DMS153 (cell line): ENCODE data around the gene CENATAC.
"Not testable (repeated sequence)": the region's sequence is repeated elsewhere in the genome, so short reads cannot be mapped to it uniquely, and the experiment has no call there.

Source experiments
- DNase-seq: peaks from one replicate; lab custom pipeline; 2025; lab: John Stamatoyannopoulos, UW

Gene CENATAC, protein sequence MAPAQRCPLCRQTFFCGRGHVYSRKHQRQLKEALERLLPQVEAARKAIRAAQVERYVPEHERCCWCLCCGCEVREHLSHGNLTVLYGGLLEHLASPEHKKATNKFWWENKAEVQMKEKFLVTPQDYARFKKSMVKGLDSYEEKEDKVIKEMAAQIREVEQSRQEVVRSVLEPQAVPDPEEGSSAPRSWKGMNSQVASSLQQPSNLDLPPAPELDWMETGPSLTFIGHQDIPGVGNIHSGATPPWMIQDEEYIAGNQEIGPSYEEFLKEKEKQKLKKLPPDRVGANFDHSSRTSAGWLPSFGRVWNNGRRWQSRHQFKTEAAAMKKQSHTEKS

GRCh38 chr11:118997627-118998387 is at the start of gene CENATAC:
Gene CENATAC (plus strand): TSS chr11:118998138. CDS start chr11:118998198, 60 bp downstream.
- peak; percentile 83 for DNase-seq

GRCh38 chr11:118953265-118953664 is 44.7 kb upstream of the CENATAC start:
- DNase-seq = peak; percentile 40

GRCh38 chr11:118953976-118954375 is 44.0 kb upstream of the CENATAC start:
- not testable (repeated sequence) for DNase-seq

DNA sequence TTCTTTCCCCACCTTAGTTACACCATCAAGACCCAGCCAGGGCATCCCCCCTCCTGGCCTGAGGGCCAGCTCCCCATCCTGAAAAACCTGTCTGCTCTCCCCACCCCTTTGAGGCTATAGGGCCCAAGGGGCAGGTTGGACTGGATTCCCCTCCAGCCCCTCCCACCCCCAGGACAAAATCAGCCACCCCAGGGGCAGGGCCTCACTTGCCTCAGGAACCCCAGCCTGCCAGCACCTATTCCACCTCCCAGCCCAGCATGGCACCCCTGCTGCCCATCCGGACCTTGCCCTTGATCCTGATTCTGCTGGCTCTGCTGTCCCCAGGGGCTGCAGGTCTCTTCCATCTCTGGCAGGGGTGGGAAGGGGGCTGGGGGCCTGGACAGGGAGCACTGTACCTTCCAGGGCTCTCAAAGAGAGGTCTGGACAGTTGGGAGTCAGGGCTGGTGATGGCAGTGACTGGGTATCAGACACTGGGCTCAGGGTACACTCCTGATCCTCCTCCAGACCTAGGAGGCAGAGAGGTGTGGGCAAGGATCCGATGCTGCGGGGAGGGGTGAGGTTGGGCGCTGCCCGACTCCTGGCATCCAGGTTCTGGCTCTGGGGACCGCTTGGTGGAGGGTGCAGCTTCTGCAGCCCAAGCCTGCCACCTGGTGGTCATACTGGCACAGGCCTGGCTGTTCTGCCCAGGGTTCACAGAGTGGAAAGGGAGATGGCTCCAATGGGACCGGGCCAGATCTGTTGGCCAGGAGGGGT is 41.7 kb upstream of the CENATAC start, which contains the start of gene UPK2:
Gene UPK2 (plus strand): TSS at position 205 of the 753 bp plus-strand sequence. CDS start 53 bp downstream, at position 258.
- peak; percentile 34 for DNase-seq

DNA sequence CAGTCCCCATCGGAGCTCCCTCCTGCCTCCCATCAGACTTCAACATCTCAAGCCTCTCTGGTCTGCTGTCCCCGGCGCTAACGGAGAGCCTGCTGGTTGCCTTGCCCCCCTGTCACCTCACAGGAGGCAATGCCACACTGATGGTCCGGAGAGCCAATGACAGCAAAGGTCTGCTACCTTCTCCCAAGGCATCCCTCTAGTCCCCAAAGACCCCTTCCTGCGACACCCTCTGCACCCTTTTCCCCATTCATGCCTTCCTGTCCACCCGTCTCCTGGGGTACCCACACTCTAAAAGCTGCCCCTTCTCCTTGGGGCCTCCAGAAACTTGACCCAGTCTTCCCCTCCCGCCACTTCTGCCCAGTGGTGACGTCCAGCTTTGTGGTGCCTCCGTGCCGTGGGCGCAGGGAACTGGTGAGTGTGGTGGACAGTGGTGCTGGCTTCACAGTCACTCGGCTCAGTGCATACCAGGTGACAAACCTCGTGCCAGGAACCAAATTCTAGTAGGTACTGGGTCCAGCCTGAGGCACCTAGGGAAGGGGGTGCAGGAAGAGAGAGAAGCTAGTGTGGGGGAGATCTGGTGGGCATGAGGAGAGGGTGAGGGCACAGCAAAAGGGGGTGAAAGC is 41.0 kb upstream of the CENATAC start:
- DNase-seq = no peak

- DNase-seq = no peak
Observed at GRCh38 chr11:118957549-118957948, 40.4 kb upstream of the CENATAC start.

DNA sequence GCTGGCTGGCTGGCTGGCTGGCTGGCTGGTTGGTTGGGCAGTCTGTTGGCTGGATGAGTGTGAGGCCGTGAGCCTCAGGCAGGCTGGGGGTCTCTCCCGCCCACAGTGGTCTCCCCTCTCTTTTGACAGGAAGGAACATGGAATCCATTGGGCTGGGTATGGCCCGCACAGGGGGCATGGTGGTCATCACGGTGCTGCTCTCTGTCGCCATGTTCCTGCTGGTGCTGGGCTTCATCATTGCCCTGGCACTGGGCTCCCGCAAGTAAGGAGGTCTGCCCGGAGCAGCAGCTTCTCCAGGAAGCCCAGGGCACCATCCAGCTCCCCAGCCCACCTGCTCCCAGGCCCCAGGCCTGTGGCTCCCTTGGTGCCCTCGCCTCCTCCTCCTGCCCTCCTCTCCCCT is 40.0 kb upstream of the CENATAC start:
- DNase-seq = no peak

DNA sequence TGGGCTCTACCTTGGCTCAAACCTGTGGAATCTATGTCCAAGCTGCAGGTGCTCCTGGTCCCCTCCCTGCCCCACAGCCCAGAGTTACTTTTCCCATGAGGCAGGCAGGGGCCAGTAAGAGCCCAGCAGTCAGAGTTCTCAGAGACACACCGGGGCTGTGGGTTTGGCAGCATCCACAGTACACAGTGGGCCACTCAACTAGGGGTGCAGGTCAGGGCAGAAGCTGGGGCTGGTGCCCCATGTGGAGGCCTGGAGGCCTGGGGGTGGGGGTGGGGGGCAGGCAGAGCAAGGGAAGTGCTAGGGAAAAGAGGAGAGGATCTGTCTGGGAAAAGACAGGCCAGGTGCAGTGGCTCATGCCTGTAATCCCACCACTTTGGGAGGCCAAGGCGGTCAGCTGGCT is 39.4 kb upstream of the CENATAC start:
- DNase-seq = no peak

DNA sequence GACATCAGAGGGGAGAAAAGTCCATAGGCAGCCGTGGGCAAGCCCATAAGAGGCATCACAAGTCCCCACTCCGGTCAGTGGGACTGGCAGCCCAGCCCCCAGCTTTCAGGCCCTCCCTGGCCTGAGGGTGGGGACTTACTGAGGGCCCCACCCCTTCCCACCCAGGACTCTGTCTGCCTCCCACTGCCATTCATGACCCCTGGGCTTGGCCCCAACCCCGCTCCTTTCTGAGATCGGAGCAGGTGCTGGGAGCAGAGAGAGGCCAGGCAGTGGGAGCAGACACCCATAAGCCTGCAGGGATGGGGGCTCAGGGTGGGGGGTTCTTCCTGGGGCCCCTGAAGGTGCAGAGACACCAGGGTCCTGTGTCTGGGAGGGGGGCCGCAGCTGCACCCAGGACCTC is 36.7 kb upstream of the CENATAC start:
- no peak for DNase-seq

DNA sequence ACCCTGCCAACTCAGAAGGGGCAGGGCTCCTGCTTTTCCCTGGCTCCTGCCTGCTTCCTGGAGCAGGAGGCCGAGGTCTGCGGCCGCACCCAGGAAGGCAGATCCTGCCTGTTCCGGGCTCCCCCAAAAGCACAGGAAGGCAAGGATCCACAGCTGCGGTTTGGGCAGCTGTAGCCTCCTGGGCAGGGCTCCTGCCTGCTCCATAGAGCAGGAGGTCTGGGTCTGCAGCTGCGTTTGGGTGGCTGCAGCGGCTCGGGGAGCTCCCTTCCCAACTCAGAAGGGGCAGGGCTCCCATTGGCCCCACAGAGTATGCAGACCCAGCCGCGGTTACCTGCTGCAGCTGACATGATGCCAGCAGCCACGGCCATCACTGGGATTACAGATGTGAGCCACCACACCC is 36.3 kb upstream of the CENATAC start:
- no peak for DNase-seq

GRCh38 chr11:118969508-118969907 is 28.4 kb upstream of the CENATAC start:
- not testable (repeated sequence) for DNase-seq

GRCh38 chr11:118971646-118972045 is 26.3 kb upstream of the CENATAC start, which contains the start of gene FOXR1:
Gene FOXR1 (plus strand): TSS chr11:118971761. CDS start chr11:118971932, 171 bp downstream.
- DNase-seq = no peak

DNA sequence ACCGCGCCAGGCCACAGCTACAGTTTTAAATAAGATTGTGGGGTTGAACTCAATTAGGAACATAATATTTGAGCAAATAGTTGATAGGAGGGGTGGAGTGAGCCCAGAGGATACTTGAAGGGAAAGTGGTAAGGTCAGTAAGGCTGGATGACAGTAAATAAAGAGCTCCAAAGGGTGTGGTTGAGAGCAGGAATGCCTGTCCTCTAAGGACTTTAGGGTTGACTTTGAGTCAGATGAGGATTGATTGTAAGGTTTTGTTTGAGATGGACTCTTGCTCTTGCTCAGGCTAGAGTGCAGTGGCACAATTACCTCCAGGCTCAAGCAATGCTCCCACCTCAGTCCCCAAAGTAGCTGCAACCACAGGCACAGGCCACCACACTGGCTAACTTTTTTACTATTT is 24.0 kb upstream of the CENATAC start:
- DNase-seq = no peak

- DNase-seq = no peak
Observed at GRCh38 chr11:118975771-118976709, 21.9 kb upstream of the CENATAC start.

DNA sequence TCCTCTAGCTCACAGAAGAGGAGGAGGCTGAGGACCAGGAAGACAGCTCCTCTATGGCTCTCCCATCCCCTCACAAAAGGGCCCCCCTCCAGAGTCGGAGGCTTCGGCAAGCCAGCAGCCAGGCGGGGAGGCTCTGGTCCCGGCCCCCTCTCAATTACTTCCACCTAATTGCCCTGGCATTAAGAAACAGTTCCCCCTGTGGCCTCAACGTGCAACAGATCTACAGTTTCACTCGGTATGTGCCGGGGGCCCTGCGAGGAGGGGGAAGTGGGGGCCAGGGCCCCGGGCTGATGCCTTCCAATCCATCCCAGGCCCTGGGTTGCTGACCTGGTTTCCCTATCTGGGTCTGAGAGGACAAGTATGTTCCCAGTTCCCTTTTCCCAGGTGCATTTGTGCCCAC is 18.5 kb upstream of the CENATAC start:
- no peak for DNase-seq

DNA sequence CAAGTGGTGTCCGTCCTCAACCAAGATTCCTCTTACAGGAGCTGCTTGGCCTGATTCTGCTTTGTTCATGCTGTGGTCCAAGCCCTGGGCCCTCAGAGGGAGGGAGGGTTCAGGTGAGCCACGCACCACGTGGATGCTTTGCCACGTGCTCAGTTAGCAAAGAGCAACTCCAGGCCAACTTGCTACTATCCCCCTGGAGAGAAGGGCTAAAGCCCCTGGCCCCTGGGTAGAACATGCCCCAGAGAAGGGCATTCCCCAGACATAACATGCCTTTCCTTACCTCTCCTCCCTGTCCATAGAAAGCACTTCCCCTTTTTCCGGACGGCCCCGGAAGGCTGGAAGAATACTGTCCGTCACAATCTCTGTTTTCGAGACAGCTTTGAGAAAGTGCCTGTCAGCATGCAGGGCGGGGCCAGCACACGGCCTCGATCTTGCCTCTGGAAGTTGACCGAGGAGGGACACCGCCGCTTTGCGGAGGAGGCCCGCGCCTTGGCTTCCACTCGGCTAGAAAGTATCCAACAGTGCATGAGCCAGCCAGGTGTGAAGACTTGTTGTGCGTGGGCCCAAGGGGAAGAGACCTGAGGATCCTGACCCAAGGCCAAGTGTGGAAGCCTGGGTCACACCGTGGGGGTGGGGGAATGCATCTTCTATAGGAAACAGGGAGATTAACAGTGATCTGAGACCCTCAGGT is 17.6 kb upstream of the CENATAC start:
- DNase-seq = no peak

DNA sequence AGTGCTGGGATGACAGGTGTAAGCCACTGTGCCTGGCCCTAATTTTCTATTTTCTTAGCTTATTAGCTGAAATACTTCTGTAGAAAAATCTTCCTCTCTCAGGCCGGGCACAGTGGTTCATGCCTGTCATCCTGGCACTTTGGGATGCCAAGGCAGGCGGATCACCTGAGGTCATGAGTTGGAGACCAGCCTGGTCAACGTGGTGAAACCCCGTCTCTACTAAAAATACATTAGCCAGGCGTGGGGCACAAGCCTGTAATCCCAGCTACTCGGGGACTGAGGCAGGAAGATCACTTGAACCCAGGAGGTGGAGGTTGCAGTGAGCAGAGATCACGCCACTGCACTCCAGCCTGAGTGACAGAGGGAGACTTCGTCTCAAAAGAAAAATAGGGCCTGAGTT is 13.6 kb upstream of the CENATAC start:
- not testable (repeated sequence) for DNase-seq

DNA sequence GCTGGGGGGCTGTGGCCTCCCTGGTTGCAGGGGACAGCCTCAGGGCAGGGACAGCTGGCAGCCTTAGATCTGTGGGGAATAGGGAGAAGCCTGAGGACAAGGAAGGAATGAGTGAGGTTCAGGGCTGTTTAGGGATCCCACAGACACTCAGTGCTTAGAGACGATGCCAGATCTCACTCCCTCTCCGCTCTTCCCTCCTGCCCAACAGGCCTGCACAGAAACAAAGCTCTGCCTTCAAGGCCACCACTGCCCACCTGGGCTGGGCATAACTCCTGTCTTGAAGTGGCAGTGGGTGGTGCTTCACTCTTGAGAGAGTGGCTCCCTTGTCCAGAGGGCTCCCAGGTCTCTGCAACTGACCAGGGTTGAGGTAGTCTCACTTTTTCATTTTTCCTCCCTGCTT is 13.1 kb upstream of the CENATAC start:
- no peak for DNase-seq

DNA sequence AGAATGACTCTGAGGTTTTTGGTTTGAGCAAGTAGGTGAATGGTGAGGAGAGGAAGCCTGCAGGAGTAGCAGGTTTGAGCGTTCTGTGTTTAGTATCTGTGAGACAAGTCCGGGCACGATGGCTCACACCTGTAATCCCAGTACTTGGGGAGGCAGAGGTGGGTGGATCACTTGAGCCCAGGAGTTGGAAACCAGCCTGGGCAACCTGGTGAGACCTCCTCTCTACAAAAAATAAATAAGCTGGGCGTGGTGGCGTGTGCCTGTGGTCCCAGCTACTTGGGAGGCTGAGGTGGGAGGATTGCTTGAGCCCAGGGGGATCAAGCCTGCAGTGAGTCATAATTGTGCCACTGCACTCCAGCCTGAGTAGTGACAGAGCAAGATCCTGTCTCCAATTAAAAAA is 9.7 kb upstream of the CENATAC start:
- no peak for DNase-seq

DNA sequence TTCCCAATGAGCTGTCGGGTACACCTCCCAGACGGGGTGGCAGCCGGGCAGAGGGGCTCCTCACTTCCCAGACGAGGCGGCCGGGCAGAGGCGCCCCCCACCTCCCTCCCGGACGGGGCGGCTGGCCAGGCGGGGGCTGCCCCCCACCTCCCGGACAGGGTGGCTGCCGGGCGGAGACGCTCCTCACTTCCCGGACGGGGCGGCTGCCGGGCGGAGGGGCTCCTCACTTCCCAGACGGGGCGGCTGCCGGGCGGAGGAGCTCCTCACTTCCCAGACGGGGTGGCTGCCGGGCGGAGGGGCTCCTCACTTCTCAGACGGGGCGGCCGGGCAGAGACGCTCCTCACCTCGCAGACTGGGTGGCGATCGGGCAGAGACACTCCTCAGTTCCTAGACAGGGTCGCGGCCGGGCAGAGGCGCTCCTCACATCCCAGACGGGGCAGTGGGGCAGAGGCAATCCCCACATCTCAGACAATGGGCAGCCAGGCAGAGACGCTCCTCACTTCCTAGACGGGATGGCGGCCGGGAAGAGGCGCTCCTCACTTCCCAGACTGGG is 6.4 kb upstream of the CENATAC start:
- DNase-seq = not testable (repeated sequence)
